Liver (tissue), 9 donors: Measurements from ENCODE around the gene UGCG. TPM values are rescaled to one million over a fixed set of nuclear protein-coding genes. Genes with fewer than 3 reads are reported as not detected.

Experiments used
- DNase-seq: peaks from one replicate; pipeline ENCODE4 v3.0.0-alpha.2; 2017; ENCODE audit warnings: low spot score
- H3K27ac ChIP-seq, 2 donors: one replicate each; pipeline ENCODE4 v1.7.0; 2013; ENCODE audit warnings: inconsistent platforms in 2 of 2, low read length in 2 of 2, control low read depth in 1 of 2, low read depth in 1 of 2, mild to moderate bottlenecking in 1 of 2
- H3K27me3 ChIP-seq, 4 donors: one replicate each; pipeline versions ENCODE4 v1.6.1 to v1.7.0; 2013; ENCODE audit warnings: low read length in 3 of 4, inconsistent platforms in 1 of 4, mild to moderate bottlenecking in 1 of 4, moderate library complexity in 1 of 4; ENCODE audit not compliant: control insufficient read depth in 4 of 4, insufficient read depth in 4 of 4
- H3K36me3 ChIP-seq, 4 donors: one replicate each; pipeline versions ENCODE4 v1.6.1 to v1.7.0; 2013; ENCODE audit warnings: low read length in 3 of 4, mild to moderate bottlenecking in 3 of 4, low read depth in 1 of 4, moderate library complexity in 1 of 4; ENCODE audit not compliant: control insufficient read depth in 4 of 4, insufficient read depth in 3 of 4
- H3K4me1 ChIP-seq, 4 donors: one replicate each; pipeline versions ENCODE4 v1.6.1 to v1.7.0; 2013; ENCODE audit warnings: low read length in 3 of 4, mild to moderate bottlenecking in 3 of 4, moderate library complexity in 1 of 4; ENCODE audit not compliant: control insufficient read depth in 4 of 4, insufficient read depth in 4 of 4
- H3K4me3 ChIP-seq, 3 donors: one replicate each; pipeline versions ENCODE4 v1.6.1 to v1.7.0; 2013; ENCODE audit warnings: low read length in 3 of 3, control low read depth in 1 of 3, low read depth in 1 of 3, mild to moderate bottlenecking in 1 of 3
- H3K9ac ChIP-seq, 2 donors: one replicate each; pipeline ENCODE4 v1.7.0; 2013; ENCODE audit warnings: low read length in 2 of 2, mild to moderate bottlenecking in 2 of 2, moderate library complexity in 2 of 2, control low read depth in 1 of 2, low read depth in 1 of 2
- H3K9me3 ChIP-seq, 4 donors: one replicate each; pipeline versions ENCODE4 v1.6.1 to v1.7.0; 2013; ENCODE audit warnings: low read length in 3 of 4; ENCODE audit not compliant: control insufficient read depth in 4 of 4
- EGR1 ChIP-seq, 2 donors: IDR thresholded peaks; 2 replicates each; pipeline ENCODE4 v1.6.1; 2016 to 2018; ENCODE audit warnings: antibody characterized with exemption in 2 of 2, low read depth in 2 of 2
- FOXA1 ChIP-seq: IDR thresholded peaks from 2 replicates; pipeline ENCODE4 v1.6.1; 2016; ENCODE audit warnings: antibody characterized with exemption
- GABPA ChIP-seq, 2 donors: IDR thresholded peaks in 1 of 2; conservative IDR thresholded peaks in 1 of 2; 2 replicates each; pipeline ENCODE4 v1.6.1; 2016; ENCODE audit warnings: antibody characterized with exemption in 2 of 2, mild to moderate bottlenecking in 1 of 2, moderate library complexity in 1 of 2
- HNF4A ChIP-seq, 2 donors: conservative IDR thresholded peaks; 2 replicates each; pipeline ENCODE4 v1.6.1; 2016; ENCODE audit warnings: antibody characterized with exemption in 2 of 2, mild to moderate bottlenecking in 2 of 2
- JUND ChIP-seq, 2 donors: IDR thresholded peaks; 2 replicates each; pipeline ENCODE4 v1.6.1; 2016; ENCODE audit warnings: antibody characterized with exemption in 2 of 2
- NR2F2 ChIP-seq: IDR thresholded peaks from 2 replicates; pipeline ENCODE4 v1.6.1; 2016; ENCODE audit warnings: antibody characterized with exemption
- RAD21 ChIP-seq, 2 donors: IDR thresholded peaks; 2 replicates each; pipeline ENCODE4 v1.6.1; 2016; ENCODE audit warnings: antibody characterized with exemption in 2 of 2, mild to moderate bottlenecking in 2 of 2
- RXRA ChIP-seq, 2 donors: IDR thresholded peaks; 2 replicates each; pipeline ENCODE4 v1.6.1; 2017 to 2018; ENCODE audit warnings: antibody characterized with exemption in 2 of 2, mild to moderate bottlenecking in 1 of 2
- SP1 ChIP-seq: IDR thresholded peaks from 2 replicates; pipeline ENCODE4 v1.6.1; 2018; ENCODE audit warnings: antibody characterized with exemption, mild to moderate bottlenecking
- TAF1 ChIP-seq: conservative IDR thresholded peaks from 2 replicates; pipeline ENCODE4 v1.6.1; 2016; ENCODE audit warnings: antibody characterized with exemption, mild to moderate bottlenecking
- YY1 ChIP-seq: IDR thresholded peaks from 2 replicates; pipeline ENCODE4 v1.6.1; 2016; ENCODE audit warnings: antibody characterized with exemption, mild to moderate bottlenecking
- WGBS: extraction: QIAGEN DNeasy Blood & Tissue Kit; methylation state at CpG from one replicate; pipeline ENCODE4 v1.1.7; 2013; 5-methylcytosine and 5-hydroxymethylcytosine counted together
- polyA plus RNA-seq, 2 donors: library from polyadenylated mRNA; stranded (reverse) in 1 of 2; unstranded in 1 of 2; fragments of 200-250 nt in 1 of 2; fragments of >200 nt in 1 of 2; fragmentation: Nextera tagmentation in 1 of 2; extraction: Ambion mirVana in 1 of 2; gene quantifications; one replicate each; pipeline versions ENCODE4 v1.2.1 to v1.2.3, GENCODE V29; 2013 to 2015
- total RNA-seq, 2 donors: library from RNA; depleted of rRNA; stranded (reverse); fragments of >200 nt; gene quantifications; one replicate each; pipeline ENCODE4 v1.2.3, GENCODE V29; 2014
- TF ChIP-seq, protein P1 (sequence below): IDR thresholded peaks from 2 replicates; pipeline ENCODE4 v1.6.1; 2016; ENCODE audit warnings: antibody characterized with exemption
- TF ChIP-seq, protein P2 (sequence below): fragments of 150-350 bp; IDR thresholded peaks from 2 replicates; pipeline ENCODE4 v1.5.1; 2017; ENCODE audit warnings: improper control_type of control experiment, low read depth, low read length; ENCODE audit not compliant: missing input control
- TF ChIP-seq, protein P3 (sequence below): IDR thresholded peaks from 2 replicates; pipeline ENCODE4 v1.6.1; 2016; ENCODE audit warnings: antibody characterized with exemption, mild to moderate bottlenecking
- TF ChIP-seq, protein P4 (sequence below): IDR thresholded peaks from 2 replicates; pipeline ENCODE4 v1.6.1; 2016; ENCODE audit warnings: antibody characterized with exemption
- TF ChIP-seq, protein P5 (sequence below): IDR thresholded peaks from 2 replicates; pipeline ENCODE4 v1.6.1; 2016; ENCODE audit warnings: antibody characterized with exemption
- donor health status: healthy.
- donor health status: healthy.
- donor health status: healthy.
- donor health status: healthy.
- donor health status: healthy.

The UGCG gene
- total and polyA plus RNA-seq, 4 donors: 5.2 to 44.2 (median 12.0) TPM

DNA sequence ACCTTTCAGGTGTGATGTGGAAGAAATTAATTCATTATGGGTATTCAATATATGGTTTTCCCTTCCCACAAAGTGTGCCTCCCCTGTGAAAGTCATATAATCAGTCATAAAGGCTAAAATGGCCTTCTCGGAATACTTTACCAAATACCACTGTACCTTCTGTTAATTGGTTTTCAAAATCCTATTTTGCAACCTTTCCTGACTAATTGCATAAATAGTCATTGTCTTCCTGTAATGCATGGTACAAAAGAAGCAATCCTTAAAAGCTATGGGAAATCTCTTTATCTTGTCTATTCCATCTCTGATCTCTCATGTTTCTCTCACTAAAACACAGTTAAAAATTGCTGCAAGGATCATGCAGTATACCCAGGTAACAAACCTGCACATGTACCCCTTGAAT is 44.3 kb upstream of the UGCG start:
- 95% methylated on average over 1 of the region's 1 CpG for WGBS
- H3K4me3 ChIP-seq: no peak overlapping the region
- H3K27me3 ChIP-seq: no peaks in the 10 kb centered on the region
- H3K9me3 ChIP-seq: no peaks in the 10 kb centered on the region
- H3K4me1 ChIP-seq: no peaks in the 10 kb centered on the region
- no peak for DNase-seq
- TF ChIP-seq JUND (IDR thresholded peaks at IDR 0.05): no peak
- TF ChIP-seq, protein P1, sequence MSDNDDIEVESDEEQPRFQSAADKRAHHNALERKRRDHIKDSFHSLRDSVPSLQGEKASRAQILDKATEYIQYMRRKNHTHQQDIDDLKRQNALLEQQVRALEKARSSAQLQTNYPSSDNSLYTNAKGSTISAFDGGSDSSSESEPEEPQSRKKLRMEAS: no peak
- no peaks in the 10 kb centered on the region for H3K36me3 ChIP-seq
- H3K27ac ChIP-seq: no peak overlapping the region
- H3K9ac ChIP-seq: no peak overlapping the region

DNA sequence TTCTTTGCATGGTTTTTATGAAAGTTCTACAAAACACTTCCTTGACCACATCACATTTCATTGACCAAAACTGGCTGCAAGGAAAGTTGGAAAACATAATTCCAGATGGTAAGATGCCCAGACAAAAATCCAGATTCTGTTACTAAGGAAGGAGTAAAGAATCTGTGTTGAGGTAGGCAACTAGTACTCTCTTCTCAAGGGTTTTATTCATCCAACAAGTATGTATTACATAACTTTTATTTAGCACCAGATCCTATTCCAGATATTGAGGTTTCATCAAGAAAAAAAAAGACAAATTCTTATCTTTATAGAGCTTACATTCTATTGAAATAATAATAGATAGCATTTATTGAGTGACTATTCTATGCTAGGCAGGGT is 43.2 kb upstream of the UGCG start:
- Histone ChIP-seq H3K27ac (no peak overlapping the region), H3K27me3 (no peaks in the 10 kb centered on the region)
- TF ChIP-seq, protein P1: no peak
- TF ChIP-seq SP1 (no peak), EGR1 (IDR thresholded peaks at IDR 0.05; ENCODE audit: low read depth in 2 of 2) (no peak)

DNA sequence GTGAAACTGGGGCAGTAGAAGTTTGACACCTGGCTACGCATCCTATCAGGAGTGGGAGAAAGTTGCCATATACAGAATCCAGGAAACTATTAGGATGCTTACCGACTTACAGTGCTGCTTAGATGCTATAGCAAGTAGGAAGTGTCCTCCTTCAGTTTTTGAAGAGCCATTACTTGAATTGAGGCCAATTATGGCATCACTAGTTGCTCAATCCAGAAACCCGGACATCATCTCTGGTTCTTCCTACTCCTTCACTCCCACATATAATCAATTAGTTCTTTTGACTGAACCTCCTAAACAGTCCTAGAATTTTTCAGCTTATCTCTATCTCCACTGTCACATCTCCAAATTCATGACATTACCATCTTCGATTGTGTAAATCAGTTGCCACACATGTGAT is 41.8 kb upstream of the UGCG start:
- H3K9ac ChIP-seq: no peak overlapping the region
- no peak for DNase-seq
- no peaks in the 10 kb centered on the region for H3K4me1 ChIP-seq
- H3K4me3 ChIP-seq: no peak overlapping the region
- 80% methylated on average over 4 of the region's 4 CpGs for WGBS
- no peaks in the 10 kb centered on the region for H3K9me3 ChIP-seq
- TF ChIP-seq GABPA (IDR thresholded peaks at IDR 0.05 in 1 of 2, conservative IDR thresholded peaks at IDR 0.05 in 1 of 2) (no peak), RXRA (IDR thresholded peaks at IDR 0.05) (no peak), NR2F2 (no peak), SP1 (no peak), HNF4A (conservative IDR thresholded peaks at IDR 0.05) (no peak), RAD21 (IDR thresholded peaks at IDR 0.05) (no peak), FOXA1 (no peak), TAF1 (no peak), YY1 (no peak)
- TF ChIP-seq, protein P2, sequence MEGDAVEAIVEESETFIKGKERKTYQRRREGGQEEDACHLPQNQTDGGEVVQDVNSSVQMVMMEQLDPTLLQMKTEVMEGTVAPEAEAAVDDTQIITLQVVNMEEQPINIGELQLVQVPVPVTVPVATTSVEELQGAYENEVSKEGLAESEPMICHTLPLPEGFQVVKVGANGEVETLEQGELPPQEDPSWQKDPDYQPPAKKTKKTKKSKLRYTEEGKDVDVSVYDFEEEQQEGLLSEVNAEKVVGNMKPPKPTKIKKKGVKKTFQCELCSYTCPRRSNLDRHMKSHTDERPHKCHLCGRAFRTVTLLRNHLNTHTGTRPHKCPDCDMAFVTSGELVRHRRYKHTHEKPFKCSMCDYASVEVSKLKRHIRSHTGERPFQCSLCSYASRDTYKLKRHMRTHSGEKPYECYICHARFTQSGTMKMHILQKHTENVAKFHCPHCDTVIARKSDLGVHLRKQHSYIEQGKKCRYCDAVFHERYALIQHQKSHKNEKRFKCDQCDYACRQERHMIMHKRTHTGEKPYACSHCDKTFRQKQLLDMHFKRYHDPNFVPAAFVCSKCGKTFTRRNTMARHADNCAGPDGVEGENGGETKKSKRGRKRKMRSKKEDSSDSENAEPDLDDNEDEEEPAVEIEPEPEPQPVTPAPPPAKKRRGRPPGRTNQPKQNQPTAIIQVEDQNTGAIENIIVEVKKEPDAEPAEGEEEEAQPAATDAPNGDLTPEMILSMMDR: no peak
- TF ChIP-seq, protein P3, sequence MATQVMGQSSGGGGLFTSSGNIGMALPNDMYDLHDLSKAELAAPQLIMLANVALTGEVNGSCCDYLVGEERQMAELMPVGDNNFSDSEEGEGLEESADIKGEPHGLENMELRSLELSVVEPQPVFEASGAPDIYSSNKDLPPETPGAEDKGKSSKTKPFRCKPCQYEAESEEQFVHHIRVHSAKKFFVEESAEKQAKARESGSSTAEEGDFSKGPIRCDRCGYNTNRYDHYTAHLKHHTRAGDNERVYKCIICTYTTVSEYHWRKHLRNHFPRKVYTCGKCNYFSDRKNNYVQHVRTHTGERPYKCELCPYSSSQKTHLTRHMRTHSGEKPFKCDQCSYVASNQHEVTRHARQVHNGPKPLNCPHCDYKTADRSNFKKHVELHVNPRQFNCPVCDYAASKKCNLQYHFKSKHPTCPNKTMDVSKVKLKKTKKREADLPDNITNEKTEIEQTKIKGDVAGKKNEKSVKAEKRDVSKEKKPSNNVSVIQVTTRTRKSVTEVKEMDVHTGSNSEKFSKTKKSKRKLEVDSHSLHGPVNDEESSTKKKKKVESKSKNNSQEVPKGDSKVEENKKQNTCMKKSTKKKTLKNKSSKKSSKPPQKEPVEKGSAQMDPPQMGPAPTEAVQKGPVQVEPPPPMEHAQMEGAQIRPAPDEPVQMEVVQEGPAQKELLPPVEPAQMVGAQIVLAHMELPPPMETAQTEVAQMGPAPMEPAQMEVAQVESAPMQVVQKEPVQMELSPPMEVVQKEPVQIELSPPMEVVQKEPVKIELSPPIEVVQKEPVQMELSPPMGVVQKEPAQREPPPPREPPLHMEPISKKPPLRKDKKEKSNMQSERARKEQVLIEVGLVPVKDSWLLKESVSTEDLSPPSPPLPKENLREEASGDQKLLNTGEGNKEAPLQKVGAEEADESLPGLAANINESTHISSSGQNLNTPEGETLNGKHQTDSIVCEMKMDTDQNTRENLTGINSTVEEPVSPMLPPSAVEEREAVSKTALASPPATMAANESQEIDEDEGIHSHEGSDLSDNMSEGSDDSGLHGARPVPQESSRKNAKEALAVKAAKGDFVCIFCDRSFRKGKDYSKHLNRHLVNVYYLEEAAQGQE: no peak
- TF ChIP-seq, protein P4, sequence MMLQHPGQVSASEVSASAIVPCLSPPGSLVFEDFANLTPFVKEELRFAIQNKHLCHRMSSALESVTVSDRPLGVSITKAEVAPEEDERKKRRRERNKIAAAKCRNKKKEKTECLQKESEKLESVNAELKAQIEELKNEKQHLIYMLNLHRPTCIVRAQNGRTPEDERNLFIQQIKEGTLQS: no peak
- TF ChIP-seq, protein P5, sequence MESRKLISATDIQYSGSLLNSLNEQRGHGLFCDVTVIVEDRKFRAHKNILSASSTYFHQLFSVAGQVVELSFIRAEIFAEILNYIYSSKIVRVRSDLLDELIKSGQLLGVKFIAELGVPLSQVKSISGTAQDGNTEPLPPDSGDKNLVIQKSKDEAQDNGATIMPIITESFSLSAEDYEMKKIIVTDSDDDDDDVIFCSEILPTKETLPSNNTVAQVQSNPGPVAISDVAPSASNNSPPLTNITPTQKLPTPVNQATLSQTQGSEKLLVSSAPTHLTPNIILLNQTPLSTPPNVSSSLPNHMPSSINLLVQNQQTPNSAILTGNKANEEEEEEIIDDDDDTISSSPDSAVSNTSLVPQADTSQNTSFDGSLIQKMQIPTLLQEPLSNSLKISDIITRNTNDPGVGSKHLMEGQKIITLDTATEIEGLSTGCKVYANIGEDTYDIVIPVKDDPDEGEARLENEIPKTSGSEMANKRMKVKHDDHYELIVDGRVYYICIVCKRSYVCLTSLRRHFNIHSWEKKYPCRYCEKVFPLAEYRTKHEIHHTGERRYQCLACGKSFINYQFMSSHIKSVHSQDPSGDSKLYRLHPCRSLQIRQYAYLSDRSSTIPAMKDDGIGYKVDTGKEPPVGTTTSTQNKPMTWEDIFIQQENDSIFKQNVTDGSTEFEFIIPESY: no peak
- TF ChIP-seq, protein P1: no peak
- no peak overlapping the region for H3K27ac ChIP-seq
- no peaks in the 10 kb centered on the region for H3K27me3 ChIP-seq
- no peaks in the 10 kb centered on the region for H3K36me3 ChIP-seq

More for the DNA sequence above, 43.2 kb upstream of the UGCG start:
- DNase-seq: no peak
- Histone ChIP-seq H3K9ac (no peak overlapping the region), H3K4me1 (no peaks in the 10 kb centered on the region), H3K4me3 (no peak overlapping the region), H3K36me3 (no peaks in the 10 kb centered on the region), H3K9me3 (no peaks in the 10 kb centered on the region)
